Right lung (tissue), 10 donors: ENCODE measurements around the gene REV1. TPM values are rescaled to one million over a fixed set of nuclear protein-coding genes. Genes with fewer than 3 reads are reported as not detected.
"Not testable (repeated sequence)": the region's sequence is repeated elsewhere in the genome, so short reads cannot be mapped to it uniquely, and the experiment has no call there.

ENCODE experiments used
- DNase-seq, 2 donors: peaks; one replicate each; pipeline ENCODE4 v3.0.0-alpha.2; 2013
- long read RNA-seq, 8 donors: transcript quantifications; one replicate each; lab custom pipeline, GENCODE V29; 2026
- polyA plus RNA-seq, 5 donors: library from polyadenylated mRNA; unstranded; fragments of 120-200 nt; gene quantifications; one replicate each; pipeline versions ENCODE4 v1.2.1 to v1.2.3, GENCODE V29; 2013; ENCODE audit warnings: inconsistent platforms in 1 of 5, low replicate concordance in 1 of 5; ENCODE audit not compliant: insufficient read length in 5 of 5, insufficient read depth in 1 of 5

The REV1 gene
- polyA plus RNA-seq = 10 to 100 TPM; 51.8 to 73.4 (median 67.1) TPM
- long read RNA-seq, donor 1, partial matches to known transcripts = 11 of 14 reads
- long read RNA-seq, donor 1, other reads (novel, unspliced or antisense) = 0 of 14 reads
- long read RNA-seq, donor 2, full-length matches to known transcripts = 5 of 5 reads
- long read RNA-seq, donor 2, partial matches to known transcripts = 0 of 5 reads
- long read RNA-seq, donor 2, other reads (novel, unspliced or antisense) = 0 of 5 reads
- long read RNA-seq, donor 3, partial matches to known transcripts = 0 of 3 reads
- long read RNA-seq, donor 3, other reads (novel, unspliced or antisense) = 0 of 3 reads
- long read RNA-seq, donor 4, partial matches to known transcripts = 0 of 2 reads
- long read RNA-seq, donor 4, other reads (novel, unspliced or antisense) = 0 of 2 reads
- long read RNA-seq, donor 5, partial matches to known transcripts = 5 of 9 reads
- long read RNA-seq, donor 5, other reads (novel, unspliced or antisense) = 0 of 9 reads
- long read RNA-seq, donor 6, partial matches to known transcripts = 0 of 4 reads
- long read RNA-seq, donor 6, other reads (novel, unspliced or antisense) = 0 of 4 reads
- long read RNA-seq, donor 7, full-length matches to known transcripts = 3 of 8 reads
- long read RNA-seq, donor 7, partial matches to known transcripts = 5 of 8 reads
- long read RNA-seq, donor 7, other reads (novel, unspliced or antisense) = 0 of 8 reads
- long read RNA-seq, donor 8, partial matches to known transcripts = 5 of 6 reads
- long read RNA-seq, donor 8, other reads (novel, unspliced or antisense) = 0 of 6 reads

DNA sequence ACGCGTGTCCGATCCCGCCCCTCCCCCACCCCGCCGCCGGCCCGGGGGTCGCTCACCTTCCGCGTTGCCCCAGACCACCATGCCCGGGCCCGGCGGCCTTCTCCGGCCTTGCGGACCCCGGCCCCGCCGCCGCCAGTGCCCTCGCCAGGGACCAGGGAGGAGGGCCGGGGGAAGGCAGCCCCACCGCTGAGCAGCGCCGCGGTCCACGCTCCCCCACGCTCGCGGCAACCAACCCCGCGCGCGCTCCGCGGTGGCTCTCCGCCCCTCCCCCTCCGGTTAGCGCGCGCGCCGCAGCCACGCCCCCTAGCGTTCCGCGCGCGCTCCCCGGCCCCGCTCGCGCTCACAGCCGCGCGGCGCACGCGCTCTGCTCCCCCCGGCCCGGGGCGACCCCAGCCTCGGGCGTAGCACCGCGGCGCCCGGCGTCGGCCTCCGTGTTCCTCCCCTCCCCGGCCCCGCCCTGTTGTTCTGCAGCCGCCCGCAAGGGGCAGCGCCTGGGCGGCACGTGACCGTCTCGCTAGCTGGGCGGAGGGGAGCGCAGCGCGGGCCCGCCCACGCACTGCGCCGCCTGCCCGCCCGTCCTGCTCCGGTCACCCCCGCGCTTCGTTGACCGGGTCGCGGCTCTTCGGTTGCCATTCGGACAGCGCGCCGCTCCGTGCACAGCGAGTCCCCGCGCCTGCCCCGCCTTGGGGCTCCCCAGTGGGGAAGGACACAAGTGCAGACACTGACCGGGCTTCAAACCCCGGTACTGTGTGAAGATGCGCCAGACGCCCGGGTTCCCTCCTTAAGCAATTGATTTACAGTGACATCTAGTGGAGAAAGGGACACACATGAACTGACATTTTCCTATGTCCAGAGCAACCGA is at the start of gene REV1:
TSS of gene REV1 (minus strand) at position 257 of the 862 bp plus-strand sequence. CDS start 25,042 bp downstream, outside the sequence.
- DNase-seq = peak; percentile 97 to 98

DNA sequence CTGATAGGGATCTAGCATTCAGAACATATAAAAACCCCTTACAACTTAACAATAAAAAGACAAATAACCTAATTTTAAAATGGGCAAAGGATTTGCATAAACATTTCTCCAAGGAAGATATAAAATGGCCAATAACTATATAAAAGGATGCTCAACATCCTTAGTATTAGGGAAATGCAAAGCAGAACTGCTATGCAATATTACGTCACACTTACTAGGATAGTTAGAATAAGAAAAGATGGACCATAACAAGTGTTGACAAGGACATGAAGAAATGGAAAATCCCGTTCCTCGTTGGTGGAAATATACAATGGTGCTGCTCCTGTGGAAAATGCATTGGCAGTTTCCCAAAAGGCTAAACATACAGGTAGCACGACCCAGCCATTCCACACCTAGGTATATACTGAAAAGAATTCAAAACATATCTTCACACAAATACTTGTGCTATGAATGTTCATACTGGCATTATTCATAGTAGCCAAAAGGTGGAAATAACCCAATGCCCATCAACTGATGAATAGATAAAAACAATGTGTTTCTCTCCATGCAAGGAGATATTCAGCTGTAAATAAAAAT is 48.2 kb upstream of the REV1 start:
- DNase-seq = no peak

DNA sequence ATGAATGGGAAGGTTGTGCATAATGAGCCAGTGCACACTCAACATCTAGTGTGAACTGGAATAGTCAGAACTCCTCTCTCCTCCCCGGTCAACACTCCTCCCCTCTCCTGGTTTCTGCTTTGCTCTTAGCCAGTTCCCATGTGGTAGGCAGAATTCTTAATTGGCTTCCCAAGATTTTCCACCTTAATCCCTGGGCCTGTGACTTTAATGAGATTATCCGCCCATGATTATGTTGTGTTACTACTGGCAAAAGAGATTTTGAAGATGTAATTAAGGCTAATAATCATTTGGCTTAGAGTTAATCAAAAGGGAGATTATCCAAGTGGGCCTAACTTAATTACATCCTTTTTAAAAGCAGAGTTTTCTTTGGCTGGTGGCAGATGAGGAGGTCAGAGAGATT is 34.2 kb upstream of the REV1 start:
- no peak for DNase-seq

DNA sequence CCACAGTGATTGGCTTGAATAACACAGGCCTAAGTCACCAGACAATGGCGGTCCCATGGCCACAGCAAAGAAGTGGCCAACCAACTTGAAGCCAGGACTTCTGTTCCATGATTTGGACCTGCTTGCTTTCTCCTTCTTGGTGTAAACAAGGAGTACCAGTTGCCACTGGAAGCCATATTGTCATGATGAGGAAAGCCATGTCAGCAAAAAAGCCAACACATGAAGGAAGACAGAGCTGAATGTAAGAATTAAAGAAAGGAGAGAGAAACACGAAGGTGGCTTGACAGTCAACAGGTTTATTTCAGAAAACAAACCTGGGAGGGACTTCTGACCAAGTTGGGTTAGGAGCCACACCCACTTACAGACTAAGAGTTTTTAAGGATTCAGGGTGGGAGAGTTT is 32.3 kb upstream of the REV1 start:
- DNase-seq = no peak

DNA sequence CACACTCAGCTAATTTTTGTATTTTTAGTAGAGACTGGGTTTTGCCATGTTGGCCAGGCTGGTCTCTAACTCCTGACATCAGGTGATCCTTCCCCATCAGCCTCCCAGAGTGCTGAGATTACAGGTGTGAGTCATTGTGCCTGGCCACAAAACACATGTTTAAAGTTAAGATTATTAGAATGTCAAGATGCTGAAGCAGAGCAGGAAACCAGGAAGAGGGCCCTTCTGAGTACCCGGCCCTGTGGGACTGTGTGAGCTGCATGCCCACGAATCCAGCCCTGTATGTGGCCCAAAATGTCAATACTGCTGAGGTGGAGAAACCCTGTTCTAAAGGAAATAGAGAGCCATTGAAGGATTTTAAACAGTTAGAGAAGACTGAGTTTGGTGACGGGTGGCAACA is 31.0 kb upstream of the REV1 start:
- DNase-seq = no peak

DNA sequence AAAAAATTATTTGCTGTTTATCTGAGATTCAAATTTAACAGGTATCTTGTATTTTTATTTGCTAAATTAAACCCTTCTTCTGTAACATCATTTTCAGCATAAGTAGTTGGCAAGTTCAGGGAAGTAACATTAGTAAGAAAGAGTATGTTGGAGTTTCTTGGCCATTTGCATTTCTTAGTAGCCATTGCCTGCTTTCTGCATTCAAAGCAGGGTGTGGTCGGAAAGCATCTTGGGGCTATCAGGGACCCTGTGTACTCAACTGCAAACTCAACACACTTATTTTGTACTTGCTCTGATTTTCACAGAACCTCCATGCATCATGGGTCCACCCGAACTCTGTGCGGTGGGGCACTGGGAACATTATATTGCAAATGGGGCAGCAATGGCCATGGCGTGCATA is 30.4 kb upstream of the REV1 start:
- no peak for DNase-seq

DNA sequence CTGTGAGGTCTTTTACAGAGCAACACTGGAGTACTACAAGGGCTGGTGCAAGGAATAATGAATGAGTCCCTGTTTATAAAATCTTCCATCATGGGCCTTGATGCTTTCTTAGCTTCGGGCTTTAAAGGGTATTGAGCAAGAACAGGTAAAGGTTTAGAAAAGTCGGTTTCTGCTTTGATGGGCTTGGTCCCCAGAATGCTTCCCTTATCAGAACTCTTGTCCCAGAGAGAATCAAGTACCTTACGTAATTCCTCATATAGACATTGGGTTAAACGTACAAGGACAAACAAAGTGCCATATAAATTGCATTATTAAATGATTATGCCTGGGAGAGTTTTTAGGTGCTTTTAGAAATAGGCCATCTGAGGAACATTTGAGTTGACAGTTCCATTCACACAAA is 24.5 kb upstream of the REV1 start:
- no peak for DNase-seq

DNA sequence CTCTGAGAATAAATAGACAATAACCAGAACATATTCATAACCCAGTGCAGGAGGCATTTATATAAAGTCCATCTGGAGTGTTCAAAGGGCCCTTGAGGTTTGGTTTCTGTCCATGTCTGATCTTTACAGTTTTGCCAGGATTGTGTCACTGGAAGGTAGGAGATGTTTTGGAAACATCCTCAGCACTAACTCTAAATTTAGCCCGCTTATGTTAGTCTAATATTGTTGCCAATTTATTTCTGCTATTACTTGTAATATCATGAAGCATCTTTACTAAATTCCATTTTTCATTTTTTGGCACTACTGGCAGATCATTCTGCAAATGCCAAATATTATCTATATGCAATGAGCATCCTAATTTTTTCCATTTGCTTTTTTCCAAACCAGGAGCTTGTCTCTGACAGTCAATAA is 22.4 kb upstream of the REV1 start:
- DNase-seq = peak in 1 of 2 donors; percentile 43

DNA sequence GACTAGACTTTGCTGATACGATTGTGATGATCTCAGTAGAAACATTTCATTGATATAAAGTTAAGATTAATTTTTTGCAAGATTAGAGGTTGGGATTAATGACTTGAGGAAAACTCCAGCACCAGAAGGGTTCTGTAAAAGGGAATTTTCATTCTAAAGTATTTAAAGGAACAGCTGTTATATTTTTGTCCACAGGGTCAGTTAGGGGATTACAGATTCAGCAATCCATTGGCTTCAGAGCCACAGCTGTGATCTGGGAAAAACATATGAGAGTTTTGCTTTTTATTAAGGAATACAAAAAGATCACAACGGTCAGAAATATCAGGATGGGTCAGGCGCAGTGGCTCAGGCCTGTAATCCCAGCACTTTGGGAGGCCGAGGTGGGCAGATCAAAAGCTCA is 19.6 kb upstream of the REV1 start:
- DNase-seq = peak in 1 of 2 donors; percentile 67

DNA sequence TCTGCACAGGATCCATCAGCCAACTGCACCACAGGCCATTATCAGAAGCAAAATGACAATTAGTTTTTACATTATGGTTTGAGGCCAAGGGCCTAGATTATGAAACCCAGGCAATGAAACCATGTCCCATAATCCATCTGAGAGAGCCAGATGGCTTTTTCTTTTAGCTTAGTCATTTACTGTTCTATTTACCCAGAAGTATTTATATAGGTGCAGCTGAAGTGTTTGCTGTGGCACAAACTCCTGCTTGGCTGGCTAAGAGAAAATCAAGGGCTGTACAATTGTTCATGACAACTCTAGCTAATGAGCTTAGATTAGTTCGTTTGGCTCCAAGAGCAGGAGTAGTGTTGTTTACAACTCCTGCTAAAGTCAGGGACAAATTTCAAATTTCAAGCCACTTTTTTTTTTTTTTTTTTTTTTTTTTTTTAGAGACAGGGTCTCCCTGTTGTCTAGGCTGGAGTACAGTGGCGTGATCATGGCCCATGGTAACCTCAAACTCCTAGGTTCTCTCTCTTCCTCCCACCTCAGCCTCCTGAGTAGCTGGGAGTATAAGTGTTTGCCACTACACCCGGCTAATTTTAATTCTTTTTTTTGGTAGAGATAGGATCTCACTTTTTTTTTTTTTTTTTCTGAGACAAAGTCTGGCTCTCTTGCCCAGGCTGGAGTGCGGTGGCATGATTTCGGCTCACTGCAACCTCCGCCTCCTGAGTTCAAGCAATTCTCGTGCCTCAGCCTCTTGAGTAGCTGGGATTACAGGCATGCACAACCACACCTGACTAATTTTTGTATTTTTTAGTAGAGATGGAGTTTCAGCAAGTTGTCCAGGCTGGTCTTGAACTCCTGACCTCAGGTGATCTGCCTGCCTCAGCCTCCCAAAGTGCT is 18.4 kb upstream of the REV1 start:
- peak in 1 of 2 donors; percentile 58 for DNase-seq

DNA sequence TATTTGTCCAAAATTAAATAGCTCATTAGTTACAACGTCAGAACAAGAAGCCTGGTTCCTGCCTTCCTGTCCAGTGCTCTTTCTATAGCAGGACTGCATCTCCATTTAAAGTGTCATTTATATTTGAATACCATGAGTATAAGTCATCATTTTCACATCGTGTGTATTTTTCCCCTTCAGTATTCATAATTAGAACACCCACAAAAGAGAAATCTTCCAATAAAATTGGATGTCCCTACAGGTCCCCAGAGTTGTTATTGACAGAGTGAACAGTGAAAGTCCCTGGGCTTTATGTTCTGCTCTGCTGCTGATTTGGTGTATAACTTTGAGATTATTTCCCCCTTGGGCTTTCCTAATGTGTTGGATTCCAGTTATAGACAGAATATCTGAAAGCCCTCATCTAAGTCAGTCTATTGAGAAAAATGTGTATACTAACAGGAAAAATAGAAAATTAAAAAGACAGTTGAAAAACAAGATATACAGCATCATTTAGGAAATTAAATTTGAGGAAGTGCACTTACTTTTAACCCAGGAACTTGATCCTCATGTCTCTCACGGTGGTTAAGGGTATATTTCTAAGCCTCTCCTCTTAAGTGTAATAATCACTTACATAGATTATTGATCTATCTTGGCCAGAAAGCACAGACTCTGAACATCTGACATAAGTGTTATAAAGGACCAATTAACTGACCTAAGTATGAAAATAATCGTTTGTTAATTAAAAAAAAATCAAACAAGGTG is 15.2 kb upstream of the REV1 start:
- DNase-seq = no peak

DNA sequence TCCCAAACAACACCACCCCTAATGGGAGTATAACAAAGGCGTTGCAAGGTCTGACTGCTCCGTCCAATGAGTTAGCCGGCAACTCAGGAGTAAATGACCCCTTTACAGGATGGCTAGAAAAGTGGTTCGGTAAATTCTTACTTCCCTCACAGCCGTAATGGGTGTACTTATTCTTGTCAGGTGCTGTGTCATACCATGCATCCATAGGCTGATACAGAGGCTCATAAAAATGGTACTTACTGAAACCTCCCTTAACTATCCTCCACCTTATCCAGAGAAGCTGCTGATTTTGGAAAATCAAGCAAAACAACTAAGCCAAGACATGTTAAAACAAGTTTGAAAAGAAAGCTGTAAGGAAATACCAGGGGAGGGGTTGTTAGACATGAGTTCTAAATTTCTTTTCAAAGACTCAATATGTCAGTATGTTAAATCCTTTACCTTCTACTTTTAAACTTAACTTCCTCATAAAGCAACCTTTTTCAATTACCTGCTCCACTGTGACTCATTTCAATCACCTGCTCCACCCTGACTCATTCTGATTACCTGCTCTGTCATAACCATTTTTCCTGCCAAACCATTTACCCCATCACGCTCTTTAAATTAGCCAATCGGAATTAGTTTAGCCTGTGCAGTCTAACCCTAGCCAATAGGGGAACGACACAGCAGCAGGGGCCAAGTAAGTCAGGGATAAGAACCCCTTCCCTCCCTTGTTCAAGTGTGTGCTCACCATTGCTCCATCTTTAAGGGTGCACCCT is 14.0 kb upstream of the REV1 start:
- not testable (repeated sequence) for DNase-seq

DNA sequence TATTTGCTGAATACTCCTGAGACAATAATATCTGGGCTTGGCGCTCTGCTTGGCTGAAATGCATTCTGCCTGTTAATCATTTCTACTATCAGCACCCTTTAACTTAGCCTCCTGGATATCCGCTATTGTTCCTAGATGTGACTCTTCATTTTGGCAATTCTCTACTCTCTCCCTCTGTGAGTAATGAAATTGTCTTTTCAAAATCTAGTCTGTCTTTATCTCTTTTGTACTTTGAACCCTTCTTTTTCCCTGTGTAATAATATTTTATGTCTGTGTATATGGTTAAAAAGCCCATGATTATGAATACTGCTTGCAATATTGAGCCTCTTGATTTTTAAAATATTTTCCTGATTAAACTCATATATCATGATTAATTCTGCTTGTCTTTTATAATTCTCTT is 6.2 kb upstream of the REV1 start:
- no peak for DNase-seq

DNA sequence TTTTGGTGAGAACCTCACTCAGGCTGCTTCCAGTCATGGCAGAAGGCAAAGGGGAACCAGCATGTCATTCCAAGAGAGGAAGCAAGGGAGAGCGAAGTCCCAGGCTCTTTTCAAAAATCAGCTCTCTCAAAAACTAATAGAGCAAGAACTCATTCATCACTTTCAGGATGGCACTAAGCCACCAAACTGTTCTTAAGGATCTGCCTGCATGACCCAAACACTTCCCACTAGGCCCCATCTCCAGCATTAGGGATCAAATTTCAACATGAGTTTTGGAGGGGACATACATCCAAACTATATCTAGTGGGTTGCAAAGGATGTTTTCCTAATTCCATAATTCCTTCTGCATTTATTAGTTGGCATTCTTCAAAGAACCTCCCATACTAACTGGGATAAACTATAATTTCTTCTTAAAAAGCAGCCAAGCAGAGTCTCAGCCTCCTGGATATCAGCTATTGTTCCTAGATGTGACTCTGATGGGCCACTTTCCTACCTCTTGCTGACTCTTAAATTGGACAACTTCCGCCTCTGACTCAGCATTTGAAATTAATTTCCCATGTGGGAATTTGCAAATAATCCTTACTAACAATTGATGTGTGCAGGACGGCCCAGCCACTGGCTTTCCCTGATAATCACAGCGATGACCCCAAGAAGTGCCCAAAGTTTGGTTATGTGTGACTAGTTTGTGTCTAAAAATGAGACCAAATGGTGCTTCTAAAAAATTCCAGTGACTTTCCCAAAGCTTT is 5.5 kb upstream of the REV1 start:
- no peak for DNase-seq

DNA sequence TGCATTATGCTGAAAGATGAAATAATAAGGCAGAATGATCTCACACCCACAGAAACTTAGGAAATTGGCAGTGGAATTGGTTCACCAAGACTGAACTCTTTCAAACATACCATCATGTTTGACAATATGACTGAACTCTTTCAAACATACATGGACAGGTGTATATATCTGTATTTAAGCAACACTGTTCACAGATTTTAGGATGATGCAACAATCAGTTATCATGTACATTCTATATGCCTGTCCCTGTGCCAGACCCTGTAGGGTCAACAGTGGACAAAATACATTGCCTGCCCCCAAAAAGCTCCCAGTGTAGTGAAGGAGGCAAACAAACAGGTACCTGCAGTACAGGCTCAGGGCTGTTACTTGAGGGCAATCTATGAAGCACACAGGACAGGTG is 2.9 kb upstream of the REV1 start:
- no peak for DNase-seq

DNA sequence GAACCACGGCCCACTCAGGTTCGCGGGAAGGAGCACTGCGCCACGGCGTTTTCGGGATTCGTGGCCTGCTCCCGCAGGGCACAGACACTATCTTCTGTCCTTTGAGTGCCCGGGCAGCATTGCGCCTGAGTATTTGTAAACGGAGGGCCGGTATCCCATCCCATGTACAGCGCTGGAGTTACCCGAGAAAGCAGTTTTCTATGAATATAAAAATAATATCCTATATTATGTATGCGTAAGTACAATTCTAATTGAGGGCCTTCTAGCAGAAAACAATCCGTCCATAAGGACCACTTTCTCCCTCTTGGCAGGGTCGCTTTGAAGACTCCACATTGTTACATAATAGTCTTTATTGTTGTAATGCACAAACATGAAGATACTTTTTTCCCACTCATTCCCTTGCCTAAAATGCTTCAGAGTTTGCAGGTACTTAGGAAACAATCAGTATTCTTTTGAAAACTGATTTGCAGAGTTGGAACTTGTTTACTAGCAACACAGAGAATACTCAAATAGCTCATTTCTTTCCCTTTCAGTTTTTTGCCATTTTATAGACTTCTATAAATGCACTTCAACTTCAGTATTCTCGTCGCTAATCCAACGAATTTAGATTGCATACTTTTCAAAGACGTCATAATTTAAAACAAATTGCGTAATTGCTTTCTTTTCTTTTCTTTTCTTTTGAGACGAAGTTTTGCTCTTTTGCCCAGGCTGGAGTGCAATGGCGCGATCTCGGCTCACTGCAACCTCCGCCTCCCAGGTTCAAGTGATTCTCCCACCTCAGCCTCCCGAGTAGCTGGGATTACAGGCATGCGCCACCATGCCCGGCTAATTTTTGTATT is 1.0 kb upstream of the REV1 start:
- no peak for DNase-seq

DNA sequence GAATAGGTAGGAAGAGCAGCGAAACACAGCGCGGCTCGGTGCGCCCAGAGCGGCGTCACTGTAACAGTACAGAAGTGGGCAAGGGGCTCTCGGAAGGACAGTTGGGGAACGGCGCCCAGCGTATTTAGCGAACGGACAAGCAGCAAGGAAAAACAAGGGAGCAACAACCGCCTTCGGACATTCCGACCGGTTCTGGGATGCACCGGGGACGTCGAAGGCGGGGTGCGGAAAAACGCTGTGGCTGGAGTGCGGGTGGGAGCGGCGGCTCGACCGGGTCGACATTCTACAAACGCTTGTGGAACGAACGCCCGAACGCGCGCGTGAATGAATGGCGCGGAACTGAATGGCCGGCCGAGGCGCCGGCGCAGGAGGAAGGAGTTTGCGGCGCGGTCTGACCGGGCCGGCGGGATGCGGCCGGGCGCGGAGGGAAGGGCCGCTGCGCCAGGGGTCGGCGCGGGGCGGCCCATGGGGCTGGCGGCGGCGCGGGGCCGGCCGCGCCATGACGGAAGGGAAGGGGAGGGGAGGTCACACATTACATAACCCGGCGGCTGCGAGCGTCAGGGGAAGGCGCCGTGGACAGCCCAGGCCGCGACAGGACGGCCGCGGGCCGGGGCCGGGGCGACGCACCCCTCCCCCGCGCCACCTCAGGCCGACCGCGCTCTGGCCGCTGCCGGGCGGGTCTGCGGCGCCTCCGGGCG is 605 bp downstream of the REV1 start:
- peak in 1 of 2 donors; percentile 48 for DNase-seq
